Left ventricle myocardium inferior (tissue), 1 donor: ENCODE results near the gene CDON. TPM values are rescaled to one million over a fixed set of nuclear protein-coding genes. Genes with fewer than 3 reads are reported as not detected.

Experiments
- DNase-seq: peaks from one replicate; pipeline ENCODE4 v3.0.0-alpha.2; 2020
- H3K27ac ChIP-seq: fragments of 200-600 bp; replicated peaks from 2 replicates; pipeline ENCODE4 v1.8.0; 2021
- H3K27me3 ChIP-seq: fragments of 200-600 bp; 2 replicates; pipeline ENCODE4 v1.8.0; 2021; ENCODE audit warnings: low read depth
- H3K36me3 ChIP-seq: fragments of 200-600 bp; 2 replicates; pipeline ENCODE4 v1.8.0; 2021
- H3K4me1 ChIP-seq: fragments of 200-600 bp; 2 replicates; pipeline ENCODE4 v1.8.0; 2021
- H3K4me3 ChIP-seq: fragments of 200-600 bp; 2 replicates; pipeline ENCODE4 v1.8.0; 2021; ENCODE audit warnings: mild to moderate bottlenecking, moderate library complexity
- H3K9me3 ChIP-seq: fragments of 200-600 bp; replicated peaks from 2 replicates; pipeline ENCODE4 v1.8.0; 2021
- intact Hi-C: fragments of 100-400 bp; cut with micrococcal nuclease; formaldehyde crosslinking; loops from one replicate; pipeline ENCODE4 v1.11.0; 2022
- total RNA-seq: library from RNA; stranded (reverse); fragmentation: NEBNext Ultra II Directional; extraction: Animal tissue kit (Norgen Biotek cat#: 25700); gene quantifications from one replicate; pipeline ENCODE4 v1.2.1, GENCODE V29; 2021
- TF ChIP-seq, protein P1 (sequence below): fragments of 200-600 bp; IDR thresholded peaks from 2 replicates; pipeline ENCODE4 v1.8.0; 2021; ENCODE audit warnings: antibody characterized with exemption, mild to moderate bottlenecking, borderline replicate concordance
- donor health status: DM: no; HTN: yes; CAD: no; lungs with severe emphysema.

Gene CDON
- total RNA-seq, 1 donor from 2014 or later, result 9.9 TPM

DNA sequence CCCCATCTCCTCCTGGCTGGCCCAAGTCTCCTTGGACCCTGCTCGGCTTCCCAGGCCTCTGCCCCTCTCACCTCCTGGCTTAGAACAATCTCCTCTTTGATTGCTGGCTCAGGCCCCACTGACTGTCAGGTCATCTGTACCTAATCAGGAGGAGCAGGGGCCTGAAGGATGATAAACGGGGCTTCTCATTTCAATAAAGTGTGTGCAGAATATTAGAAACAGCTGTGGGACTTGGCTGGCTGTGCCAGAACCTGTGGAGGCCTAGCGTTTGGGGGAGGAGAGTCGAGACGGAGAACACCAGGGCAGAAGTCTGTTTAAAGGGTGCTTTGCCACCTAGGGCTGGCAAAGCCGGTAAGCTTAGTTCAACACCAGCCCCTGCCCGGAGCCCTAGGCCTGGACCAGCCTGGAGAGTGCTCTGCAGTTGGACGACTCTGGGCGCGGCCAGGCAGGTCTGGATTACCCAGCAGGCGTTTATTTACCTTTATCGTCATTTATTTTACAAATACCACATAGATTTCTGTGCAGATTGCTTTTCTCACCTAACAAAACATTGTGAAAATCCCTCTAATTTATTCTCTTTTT, 127.0 kb downstream of the CDON start:
- intact Hi-C loops, result no loop called here
- H3K4me1 ChIP-seq, result no peaks in the 10 kb centered on the region
- peaks cover 5% of the 10 kb centered on the region for H3K27me3 ChIP-seq
- TF ChIP-seq, protein P1, sequence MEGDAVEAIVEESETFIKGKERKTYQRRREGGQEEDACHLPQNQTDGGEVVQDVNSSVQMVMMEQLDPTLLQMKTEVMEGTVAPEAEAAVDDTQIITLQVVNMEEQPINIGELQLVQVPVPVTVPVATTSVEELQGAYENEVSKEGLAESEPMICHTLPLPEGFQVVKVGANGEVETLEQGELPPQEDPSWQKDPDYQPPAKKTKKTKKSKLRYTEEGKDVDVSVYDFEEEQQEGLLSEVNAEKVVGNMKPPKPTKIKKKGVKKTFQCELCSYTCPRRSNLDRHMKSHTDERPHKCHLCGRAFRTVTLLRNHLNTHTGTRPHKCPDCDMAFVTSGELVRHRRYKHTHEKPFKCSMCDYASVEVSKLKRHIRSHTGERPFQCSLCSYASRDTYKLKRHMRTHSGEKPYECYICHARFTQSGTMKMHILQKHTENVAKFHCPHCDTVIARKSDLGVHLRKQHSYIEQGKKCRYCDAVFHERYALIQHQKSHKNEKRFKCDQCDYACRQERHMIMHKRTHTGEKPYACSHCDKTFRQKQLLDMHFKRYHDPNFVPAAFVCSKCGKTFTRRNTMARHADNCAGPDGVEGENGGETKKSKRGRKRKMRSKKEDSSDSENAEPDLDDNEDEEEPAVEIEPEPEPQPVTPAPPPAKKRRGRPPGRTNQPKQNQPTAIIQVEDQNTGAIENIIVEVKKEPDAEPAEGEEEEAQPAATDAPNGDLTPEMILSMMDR, result no peak
- H3K27ac ChIP-seq, result no peak overlapping the region
- H3K36me3 ChIP-seq, result no peaks in the 10 kb centered on the region
- no peaks in the 10 kb centered on the region for H3K9me3 ChIP-seq
- H3K4me3 ChIP-seq, result no peak overlapping the region
- DNase-seq, result no peak

DNA sequence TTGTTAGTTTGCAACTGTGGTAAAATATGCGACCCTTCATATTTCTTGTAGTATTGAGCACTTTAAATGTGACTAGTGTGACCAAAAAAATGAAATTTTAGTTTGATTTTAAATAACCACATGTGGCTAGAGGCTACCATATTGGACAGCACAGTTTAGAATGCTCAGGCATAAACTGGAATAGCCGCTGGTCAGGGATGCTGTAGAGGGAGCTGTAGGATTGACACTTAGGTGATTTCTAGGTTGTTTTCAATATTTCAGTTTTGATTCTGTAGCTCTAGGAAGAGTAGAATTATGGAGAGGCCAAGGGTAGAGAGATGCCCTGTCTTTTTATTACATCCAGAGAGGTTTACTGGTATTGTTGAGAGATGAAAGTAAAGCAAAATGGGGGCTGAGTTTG, 127.6 kb downstream of the CDON start:
- H3K27ac ChIP-seq, result no peak overlapping the region
- TF ChIP-seq, protein P1, result no peak
- intact Hi-C loops, result no loop called here

DNA sequence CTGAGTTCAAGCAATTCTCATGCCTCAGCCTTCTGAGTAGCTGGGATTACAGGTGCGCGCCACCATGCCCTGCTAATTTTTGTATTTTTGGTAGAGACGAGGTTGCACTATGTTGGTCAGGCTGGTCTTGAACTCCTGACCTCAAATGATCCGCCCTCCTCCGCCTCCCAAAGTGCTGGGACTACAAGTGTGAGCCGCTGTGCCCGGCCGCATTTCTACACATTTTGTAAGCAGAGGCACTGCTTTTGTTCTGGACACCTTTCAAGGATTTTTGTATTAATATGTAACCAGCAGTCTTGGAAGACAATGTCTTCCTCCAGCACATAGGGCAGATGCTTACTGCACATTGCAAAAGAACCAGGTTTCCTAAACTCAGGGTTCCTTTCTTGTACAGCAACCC, 128.2 kb downstream of the CDON start:
- TF ChIP-seq, protein P1, result no peak
- no peaks in the 10 kb centered on the region for H3K9me3 ChIP-seq
- no peaks in the 10 kb centered on the region for H3K36me3 ChIP-seq
- intact Hi-C loops, result no loop called here
- no peak overlapping the region for H3K4me3 ChIP-seq
- no peak overlapping the region for H3K27ac ChIP-seq
- no peak for DNase-seq
- H3K4me1 ChIP-seq, result no peaks in the 10 kb centered on the region
- peaks cover 17% of the 10 kb centered on the region for H3K27me3 ChIP-seq

More for the DNA sequence above, 127.6 kb downstream of the CDON start:
- H3K36me3 ChIP-seq, result no peaks in the 10 kb centered on the region
- no peaks in the 10 kb centered on the region for H3K9me3 ChIP-seq
- H3K27me3 ChIP-seq, result peaks cover 11% of the 10 kb centered on the region
- H3K4me3 ChIP-seq, result no peak overlapping the region
- no peak for DNase-seq
- no peaks in the 10 kb centered on the region for H3K4me1 ChIP-seq

DNA sequence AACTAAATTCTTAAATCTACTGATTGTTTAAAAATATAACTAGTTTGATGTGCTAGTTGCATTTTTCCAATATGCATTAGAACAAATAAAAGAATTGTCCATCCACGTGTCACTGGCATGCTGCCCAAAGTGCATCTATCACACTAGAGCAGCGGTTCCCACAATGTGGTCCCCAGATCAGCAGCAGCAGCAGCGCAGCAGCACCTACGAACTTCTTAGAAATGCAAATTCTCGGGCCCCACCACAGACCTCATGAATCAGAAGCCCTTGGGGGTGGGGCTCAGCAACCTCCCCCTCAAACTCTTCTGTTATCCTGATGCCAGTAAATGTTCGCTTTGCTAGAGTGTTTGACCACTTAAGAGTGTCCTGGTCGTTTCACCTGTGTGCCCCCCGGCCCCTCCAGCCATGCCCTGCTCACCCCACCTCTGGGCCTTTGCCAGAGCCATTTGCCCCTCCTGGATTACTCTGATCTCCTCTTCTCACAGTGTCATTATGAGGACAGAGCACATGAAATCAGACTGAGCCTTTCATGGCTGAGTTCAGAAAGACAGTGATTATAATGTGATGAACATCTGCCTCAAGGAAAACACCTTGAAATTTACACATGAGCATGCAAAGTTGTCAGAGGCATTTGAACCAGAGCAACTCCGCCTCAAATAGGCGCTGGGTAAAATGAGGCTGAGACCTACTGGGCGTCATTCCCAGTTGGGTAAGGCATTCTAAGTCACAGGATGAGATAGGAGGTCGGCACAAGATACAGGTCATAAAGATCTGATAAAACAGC, 129.4 kb downstream of the CDON start:
- TF ChIP-seq, protein P1, result no peak
- intact Hi-C loops, result no loop called here

DNA sequence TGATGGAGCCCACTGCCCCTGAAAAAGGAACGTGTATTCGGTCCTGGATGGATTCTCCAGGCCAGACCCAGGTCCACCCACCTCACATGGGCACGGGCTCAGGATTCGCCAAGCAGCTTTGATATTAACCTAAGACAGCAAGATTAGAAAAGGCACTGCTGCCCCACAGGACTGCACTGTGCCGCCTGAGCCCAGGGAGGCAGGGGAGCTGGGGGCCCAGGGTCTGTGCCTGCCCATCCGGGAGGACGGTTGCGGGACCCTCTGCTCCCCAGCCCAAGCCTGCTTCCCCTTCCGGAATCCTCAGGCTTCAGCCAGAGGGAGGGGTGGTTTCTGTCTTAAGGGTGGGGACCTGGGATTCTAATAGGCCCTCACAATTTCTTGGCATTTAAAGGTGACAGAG, 130.4 kb downstream of the CDON start:
- Histone ChIP-seq H3K4me1 (no peaks in the 10 kb centered on the region), H3K9me3 (no peaks in the 10 kb centered on the region), H3K27me3 (peaks cover 29% of the 10 kb centered on the region), H3K36me3 (no peaks in the 10 kb centered on the region), H3K4me3 (no peak overlapping the region), H3K27ac (no peak overlapping the region)
- intact Hi-C loops, result no loop called here
- DNase-seq, result no peak
- TF ChIP-seq, protein P1, result no peak

More for the DNA sequence above, 129.4 kb downstream of the CDON start:
- no peak for DNase-seq
- Histone ChIP-seq H3K4me1 (no peaks in the 10 kb centered on the region), H3K36me3 (no peaks in the 10 kb centered on the region), H3K27me3 (peaks cover 22% of the 10 kb centered on the region), H3K27ac (no peak overlapping the region), H3K9me3 (no peaks in the 10 kb centered on the region), H3K4me3 (no peak overlapping the region)
